Cerebellar cortex (tissue), 1 donor: ENCODE results near the gene CPED1.
A peak's percentile ranks its signal among the peaks of the same experiment; 100 is the strongest.
"Not testable (repeated sequence)": the region's sequence is repeated elsewhere in the genome, so short reads cannot be mapped to it uniquely, and the experiment has no call there.

Experiments
- DNase-seq: peaks from one replicate; pipeline ENCODE4 v3.0.0-alpha.2; 2015; ENCODE audit warnings: low spot score

CPED1 gene

GRCh38 chr7:121020249-121020988, 31.9 kb downstream of the CPED1 start:
- no peak for DNase-seq

DNA sequence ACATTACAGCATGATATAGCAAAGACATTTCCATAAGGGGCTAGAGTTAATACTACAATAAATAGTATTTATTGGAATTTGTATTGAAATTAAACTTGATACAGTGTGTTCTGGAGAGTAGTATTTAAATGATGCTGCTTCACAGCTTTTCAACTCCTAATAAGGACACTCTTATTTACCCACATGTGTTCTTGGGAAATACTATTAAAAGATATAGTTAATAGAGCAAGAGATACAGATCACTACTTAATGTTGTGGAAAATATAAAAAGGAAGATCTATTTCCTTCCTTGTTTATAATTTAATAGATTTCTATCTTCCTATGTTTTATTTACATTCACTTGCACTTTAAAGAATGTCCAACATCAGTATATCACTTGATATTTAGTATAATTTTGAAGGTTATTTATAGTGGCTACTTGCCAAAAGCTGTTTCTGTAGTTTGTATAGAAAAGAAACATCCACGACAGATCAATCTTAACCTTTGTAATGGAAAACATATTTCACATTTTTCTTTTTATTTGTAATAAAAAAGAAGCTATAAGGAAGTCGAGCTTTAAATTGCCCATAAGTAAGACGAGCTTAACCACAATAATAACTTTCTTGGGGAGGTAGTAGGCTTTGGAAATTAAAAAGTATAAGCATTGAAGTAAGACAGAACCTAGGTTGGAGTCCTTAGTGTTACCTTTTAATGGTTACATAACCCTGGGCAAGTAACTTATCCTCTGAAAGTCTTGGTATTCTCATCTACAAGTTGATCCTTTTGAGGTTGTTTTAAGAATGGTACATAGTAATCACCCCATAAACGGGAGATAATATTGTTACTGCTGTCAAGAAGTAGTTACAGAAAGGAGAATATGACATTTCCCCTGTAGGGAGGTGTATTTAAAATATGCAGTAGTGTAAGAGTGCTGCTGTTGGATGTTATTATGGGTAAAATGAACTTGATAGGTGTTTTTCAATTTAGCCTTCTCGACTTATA, 32.8 kb downstream of the CPED1 start:
- DNase-seq, result no peak

DNA sequence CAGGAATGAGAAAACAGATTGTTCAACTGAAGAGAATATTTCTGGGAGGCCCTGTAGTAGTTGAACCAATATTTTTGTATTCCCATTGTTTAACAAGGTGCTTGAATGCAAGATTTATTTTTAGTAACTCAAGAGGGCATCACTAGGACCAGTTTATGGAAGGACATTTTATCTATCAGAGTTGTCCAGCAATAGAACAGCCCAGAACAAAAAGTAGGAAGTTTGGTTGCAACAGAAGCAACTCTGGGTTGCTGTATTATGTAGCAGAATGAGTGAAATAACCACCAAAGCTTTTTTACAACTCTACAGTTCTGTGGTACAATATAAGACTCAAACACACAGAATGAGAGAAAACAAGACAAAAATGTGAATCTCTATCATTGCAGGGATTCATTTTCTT, 34.7 kb downstream of the CPED1 start:
- no peak for DNase-seq

DNA sequence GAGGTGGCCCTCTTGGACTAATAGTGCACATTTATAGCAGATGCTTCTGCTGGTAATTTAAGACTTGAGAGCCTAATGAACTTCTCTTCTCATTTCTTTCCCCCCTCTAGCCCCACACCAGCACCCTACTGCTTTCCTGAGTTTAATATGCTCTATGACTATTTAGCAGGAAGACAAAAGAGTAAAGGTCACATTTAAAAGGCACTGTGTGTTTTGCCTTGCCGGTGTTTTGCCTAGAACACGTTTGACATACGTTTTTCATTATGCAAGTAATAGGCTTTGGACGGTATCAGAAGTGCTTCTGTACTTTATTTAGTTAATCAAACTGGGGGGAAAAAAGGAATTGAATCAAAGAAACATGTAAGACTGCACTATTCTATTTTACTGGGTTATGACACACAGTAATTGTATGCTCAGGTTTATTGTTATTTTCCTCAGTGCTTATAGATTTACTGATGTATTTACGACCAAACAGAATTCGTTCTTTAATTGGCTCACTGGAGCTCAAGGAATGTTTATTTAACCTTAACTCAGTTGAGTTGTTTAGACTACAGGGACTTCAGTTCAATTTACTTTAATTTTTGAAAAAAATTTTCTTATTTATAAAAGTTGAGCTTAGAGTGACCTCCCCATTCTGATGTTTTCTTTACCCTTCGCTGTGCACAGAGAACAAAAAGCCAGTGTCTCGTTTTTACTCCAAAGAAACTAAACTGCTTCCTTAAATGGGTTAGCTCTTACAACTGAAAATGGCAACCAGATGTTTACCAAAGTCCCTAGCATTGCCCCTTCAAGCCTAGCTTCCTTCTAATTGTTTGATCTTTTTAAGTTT, 35.4 kb downstream of the CPED1 start:
- DNase-seq, result peak; percentile 35

GRCh38 chr7:121024611-121025010, 36.1 kb downstream of the CPED1 start:
- DNase-seq, result no peak

- DNase-seq, result no peak
Observed at GRCh38 chr7:121026159-121026558, 37.6 kb downstream of the CPED1 start.

DNA sequence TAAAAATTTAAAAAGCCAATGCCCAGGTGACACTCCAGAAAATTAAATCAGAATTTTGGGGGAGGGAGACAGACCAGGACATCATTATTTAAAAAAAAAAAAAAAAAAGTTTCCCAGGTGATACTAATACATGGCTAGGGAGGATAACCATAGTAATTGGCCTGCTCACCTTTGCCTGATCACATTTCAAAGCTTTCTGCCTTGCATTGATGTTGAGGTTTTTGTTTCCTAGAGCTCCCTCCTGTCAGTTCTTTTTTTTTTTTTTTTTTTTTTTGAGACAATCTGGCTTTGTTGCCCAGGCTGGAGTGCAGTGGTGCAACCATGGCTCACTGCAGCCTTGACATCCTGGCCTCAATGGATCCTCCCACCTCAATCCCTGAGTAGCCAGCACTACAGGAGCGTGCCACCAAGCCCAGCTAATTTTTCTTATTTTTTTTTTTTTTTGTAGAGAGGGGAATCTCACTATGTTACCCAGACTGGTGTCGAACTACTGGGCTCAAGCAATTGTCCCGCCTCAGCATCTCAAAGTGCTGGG, 38.1 kb downstream of the CPED1 start:
- DNase-seq, result no peak

GRCh38 chr7:121027761-121028669, 39.5 kb downstream of the CPED1 start:
- DNase-seq, result peak; percentile 64

GRCh38 chr7:121029302-121029701, 40.8 kb downstream of the CPED1 start:
- no peak for DNase-seq

GRCh38 chr7:121030308-121030707, 41.8 kb downstream of the CPED1 start:
- no peak for DNase-seq

- DNase-seq, result no peak
Observed at GRCh38 chr7:121032645-121033460, 44.3 kb downstream of the CPED1 start.

DNA sequence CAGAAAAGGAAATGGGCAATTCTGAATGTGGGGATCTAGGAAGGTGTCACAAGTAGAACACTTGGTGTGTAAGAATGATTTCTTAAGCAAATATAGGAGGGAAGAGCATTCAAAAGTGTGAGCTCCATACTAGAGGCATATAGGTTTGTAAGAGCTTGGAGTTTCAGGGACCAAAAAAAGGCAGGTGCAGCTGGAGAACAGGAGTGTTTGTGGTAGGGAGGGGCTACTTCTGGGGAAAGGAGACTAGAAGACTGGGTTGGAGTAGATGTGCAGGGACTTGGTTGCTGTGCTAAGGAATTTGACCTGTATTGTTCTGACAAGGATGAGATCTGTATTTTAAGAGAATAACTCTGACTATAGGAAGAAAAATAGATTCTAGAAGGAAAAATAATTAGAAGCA, 46.4 kb downstream of the CPED1 start:
- DNase-seq, result no peak

GRCh38 chr7:121036776-121037175, 48.3 kb downstream of the CPED1 start:
- DNase-seq, result not testable (repeated sequence)

DNA sequence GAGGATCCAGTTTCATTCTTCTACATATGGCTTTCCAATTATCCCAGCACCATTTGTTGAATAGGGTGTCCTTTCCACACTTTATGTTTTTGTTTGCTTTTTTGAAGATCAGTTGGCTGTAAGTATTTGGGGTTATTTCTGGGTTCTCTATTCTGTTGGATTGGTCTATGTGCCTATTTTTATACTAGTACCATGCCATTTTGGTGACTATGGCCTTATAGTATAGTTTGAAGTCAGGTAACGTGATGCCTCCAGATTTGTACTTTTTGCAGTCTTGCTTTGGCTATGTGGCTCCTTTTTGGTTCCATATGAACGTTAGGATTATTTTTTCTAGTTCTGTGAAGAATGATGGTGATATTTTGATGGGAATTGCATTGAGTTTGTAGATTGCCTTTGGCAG, 48.8 kb downstream of the CPED1 start:
- DNase-seq, result not testable (repeated sequence)

- no peak for DNase-seq
Observed at GRCh38 chr7:121037957-121038716, 49.6 kb downstream of the CPED1 start.

- no peak for DNase-seq
Observed at GRCh38 chr7:121038717-121039509, 50.4 kb downstream of the CPED1 start.

- no peak for DNase-seq
Observed at GRCh38 chr7:121039510-121039822, 51.0 kb downstream of the CPED1 start.

DNA sequence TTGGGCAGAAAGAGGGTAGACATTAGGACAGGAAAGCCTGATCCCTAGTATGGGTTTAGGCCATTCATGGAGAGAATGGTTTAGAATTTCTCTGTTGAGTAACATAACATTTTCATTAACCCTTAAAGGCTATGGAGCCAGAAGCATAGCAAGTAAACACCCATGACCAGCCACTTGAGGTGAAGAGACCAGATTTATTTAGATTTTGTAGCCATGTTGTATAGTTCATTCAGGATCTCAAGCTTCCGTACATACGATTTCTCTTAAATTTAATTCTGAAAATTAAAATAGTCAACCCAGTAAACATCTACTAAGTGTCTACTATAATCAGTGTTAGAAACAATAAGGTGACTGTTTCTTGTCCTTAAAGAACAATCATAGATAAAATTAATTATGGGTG, 51.5 kb downstream of the CPED1 start:
- DNase-seq, result no peak
